Fibroblast of the aortic adventitia (primary cell): ENCODE data around the gene DMBT1. TPM values are rescaled to one million over a fixed set of nuclear protein-coding genes. Genes with fewer than 3 reads are reported as not detected.
"Not testable (repeated sequence)": the region's sequence is repeated elsewhere in the genome, so short reads cannot be mapped to it uniquely, and the experiment has no call there.

Experiments
- DNase-seq: peaks from one replicate; pipeline ENCODE4 v3.0.0-alpha.2; 2010; ENCODE audit warnings: low read depth
- H3K4me3 ChIP-seq: 2 replicates; pipeline ENCODE4 v1.5.1; 2011; ENCODE audit warnings: low read depth, mild to moderate bottlenecking, control low read depth, low read length, moderate library complexity
- total RNA-seq: library from RNA; depleted of rRNA; stranded (reverse); fragments of >200 nt; gene quantifications from 2 replicates; pipeline ENCODE4 v1.2.3, GENCODE V29; 2012; ENCODE audit warnings: low replicate concordance
- TF ChIP-seq, protein P1 (sequence below): IDR thresholded peaks from 2 replicates; pipeline ENCODE4 v1.5.1; 2011; ENCODE audit warnings: mild to moderate bottlenecking, low read length, control low read depth, inconsistent platforms; ENCODE audit not compliant: insufficient read depth

The DMBT1 gene
- total RNA-seq, 1 donor = under 0.01 TPM

- no peak for DNase-seq
- H3K4me3 ChIP-seq = no peak overlapping the region
- TF ChIP-seq, protein P1, sequence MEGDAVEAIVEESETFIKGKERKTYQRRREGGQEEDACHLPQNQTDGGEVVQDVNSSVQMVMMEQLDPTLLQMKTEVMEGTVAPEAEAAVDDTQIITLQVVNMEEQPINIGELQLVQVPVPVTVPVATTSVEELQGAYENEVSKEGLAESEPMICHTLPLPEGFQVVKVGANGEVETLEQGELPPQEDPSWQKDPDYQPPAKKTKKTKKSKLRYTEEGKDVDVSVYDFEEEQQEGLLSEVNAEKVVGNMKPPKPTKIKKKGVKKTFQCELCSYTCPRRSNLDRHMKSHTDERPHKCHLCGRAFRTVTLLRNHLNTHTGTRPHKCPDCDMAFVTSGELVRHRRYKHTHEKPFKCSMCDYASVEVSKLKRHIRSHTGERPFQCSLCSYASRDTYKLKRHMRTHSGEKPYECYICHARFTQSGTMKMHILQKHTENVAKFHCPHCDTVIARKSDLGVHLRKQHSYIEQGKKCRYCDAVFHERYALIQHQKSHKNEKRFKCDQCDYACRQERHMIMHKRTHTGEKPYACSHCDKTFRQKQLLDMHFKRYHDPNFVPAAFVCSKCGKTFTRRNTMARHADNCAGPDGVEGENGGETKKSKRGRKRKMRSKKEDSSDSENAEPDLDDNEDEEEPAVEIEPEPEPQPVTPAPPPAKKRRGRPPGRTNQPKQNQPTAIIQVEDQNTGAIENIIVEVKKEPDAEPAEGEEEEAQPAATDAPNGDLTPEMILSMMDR = no peak
Measured at GRCh38 chr10:122588381-122588780, 27.8 kb downstream of the DMBT1 start.

DNA sequence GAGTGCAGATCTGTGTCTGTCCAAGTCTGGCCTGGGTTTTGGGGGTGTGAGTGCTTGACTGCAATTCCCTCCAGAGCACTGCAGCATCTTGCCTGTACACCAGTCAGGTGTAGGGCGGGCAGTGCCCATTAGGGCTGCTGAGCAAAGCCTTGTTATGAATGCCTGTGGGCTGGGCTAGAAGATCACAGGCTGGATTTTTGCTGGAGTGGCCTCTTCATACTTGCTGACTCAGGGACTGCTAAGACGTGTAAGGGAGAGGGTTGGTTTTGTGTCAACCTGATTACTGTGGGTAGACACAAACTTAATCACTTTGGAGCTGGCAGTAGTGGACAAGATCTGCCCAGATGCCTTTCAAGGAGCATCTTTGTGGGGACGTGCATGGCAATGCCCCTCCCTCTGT is 29.6 kb downstream of the DMBT1 start:
- no peak overlapping the region for H3K4me3 ChIP-seq
- no peak for DNase-seq
- TF ChIP-seq, protein P1 = no peak

- no peak for DNase-seq
- no peak overlapping the region for H3K4me3 ChIP-seq
- TF ChIP-seq, protein P1 = no peak
Measured at GRCh38 chr10:122591736-122592135, 31.2 kb downstream of the DMBT1 start.

DNA sequence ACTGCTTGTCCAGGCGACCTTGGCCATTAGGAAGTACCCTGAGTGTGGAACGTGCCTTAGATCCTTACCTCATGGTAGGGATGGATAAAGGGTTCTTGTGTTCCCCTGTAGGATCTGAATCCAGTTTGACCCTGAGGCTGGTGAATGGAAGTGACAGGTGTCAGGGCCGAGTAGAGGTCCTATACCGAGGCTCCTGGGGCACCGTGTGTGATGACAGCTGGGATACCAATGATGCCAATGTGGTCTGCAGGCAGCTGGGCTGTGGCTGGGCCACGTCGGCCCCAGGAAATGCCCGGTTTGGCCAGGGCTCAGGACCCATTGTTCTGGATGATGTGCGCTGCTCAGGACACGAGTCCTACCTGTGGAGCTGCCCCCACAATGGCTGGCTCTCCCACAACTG is 31.6 kb downstream of the DMBT1 start:
- TF ChIP-seq, protein P1 = no peak
- no peak for DNase-seq
- no peak overlapping the region for H3K4me3 ChIP-seq

GRCh38 chr10:122617476-122618270 is 57.1 kb downstream of the DMBT1 start:
- H3K4me3 ChIP-seq = no peak overlapping the region
- TF ChIP-seq, protein P1 = no peak
- no peak for DNase-seq

DNA sequence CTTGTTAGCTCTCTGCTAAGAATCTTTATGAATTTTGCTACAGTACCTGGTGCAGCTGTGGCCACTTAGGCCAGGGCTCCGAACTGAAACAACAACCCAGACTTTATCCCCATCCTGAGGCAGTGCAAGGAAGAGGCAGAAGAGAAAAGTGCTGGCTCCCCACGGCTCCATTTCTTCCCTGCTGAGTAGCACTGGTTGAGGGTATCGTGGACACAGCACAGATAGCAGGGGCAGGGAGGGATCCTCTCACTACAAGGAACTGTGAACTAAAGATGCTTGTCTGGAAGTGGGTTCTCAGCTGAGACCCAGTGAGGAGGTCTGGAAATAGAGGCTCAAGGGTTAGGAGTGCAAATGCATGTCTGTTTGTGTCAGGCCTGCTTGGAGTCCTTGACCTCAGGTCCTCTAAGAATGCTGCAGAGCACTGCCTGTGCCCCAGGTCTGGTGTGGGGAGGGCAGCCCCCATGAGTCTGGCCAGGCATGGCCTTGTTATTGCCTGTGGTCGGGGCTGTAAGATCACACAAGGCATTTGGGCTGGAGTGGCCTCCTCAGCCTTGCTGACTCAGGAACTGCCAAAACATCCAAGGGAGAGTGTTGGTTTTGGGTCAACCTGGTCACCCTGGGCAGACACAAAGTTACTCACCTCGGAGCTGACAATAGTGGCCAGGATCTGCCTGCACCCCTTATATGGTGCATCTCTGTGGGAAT is 58.1 kb downstream of the DMBT1 start:
- DNase-seq = no peak
- no peak overlapping the region for H3K4me3 ChIP-seq
- TF ChIP-seq, protein P1 = no peak

DNA sequence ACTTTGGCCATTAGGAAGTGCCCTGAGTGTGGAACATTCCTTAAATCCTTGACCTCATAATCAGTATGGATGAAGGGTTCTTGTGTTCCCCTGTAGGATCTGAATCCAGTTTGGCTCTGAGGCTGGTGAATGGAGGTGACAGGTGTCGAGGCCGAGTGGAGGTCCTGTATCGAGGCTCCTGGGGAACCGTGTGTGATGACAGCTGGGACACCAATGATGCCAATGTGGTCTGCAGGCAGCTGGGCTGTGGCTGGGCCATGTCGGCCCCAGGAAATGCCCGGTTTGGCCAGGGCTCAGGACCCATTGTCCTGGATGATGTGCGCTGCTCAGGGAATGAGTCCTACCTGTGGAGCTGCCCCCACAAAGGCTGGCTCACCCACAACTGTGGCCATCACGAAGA is 60.4 kb downstream of the DMBT1 start:
- not testable (repeated sequence) for H3K4me3 ChIP-seq

More for the DNA sequence above, 60.4 kb downstream of the DMBT1 start:
- DNase-seq = not testable (repeated sequence)
